GM18873 (cell line): Measurements from ENCODE around the gene SLC13A4.
"Not testable (repeated sequence)": the region's sequence is repeated elsewhere in the genome, so short reads cannot be mapped to it uniquely, and the experiment has no call there.

Experiments
- ATAC-seq: cut with Tn5 transposase; IDR thresholded peaks from one replicate; pipeline ENCODE4 v1.9.1; 2021; ENCODE audit warnings: mild to moderate bottlenecking, moderate library complexity, moderate number of reproducible peaks; ENCODE audit not compliant: unreplicated experiment, low FRiP score

The SLC13A4 gene

DNA sequence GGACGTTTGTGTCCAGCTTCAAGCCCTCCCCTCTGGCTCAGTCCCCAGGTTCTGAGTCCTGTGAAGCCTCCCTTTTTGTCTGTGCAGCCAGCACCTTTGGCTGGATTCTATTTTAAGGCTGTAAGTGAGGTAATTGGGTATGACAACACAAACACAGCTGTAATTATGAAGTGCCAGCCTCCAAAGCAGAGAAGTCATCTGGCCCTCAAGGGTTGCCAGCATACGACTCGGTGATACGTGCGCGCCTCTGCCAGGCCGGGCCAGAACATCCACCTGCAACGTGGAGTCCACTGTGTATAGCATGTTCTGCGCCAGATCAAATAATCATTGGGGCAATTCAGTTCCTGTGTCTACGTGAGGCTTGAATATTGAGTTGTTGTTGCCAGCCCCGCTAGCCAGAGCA lies 27.4 kb upstream of the SLC13A4 start:
- ATAC-seq, result no peak

DNA sequence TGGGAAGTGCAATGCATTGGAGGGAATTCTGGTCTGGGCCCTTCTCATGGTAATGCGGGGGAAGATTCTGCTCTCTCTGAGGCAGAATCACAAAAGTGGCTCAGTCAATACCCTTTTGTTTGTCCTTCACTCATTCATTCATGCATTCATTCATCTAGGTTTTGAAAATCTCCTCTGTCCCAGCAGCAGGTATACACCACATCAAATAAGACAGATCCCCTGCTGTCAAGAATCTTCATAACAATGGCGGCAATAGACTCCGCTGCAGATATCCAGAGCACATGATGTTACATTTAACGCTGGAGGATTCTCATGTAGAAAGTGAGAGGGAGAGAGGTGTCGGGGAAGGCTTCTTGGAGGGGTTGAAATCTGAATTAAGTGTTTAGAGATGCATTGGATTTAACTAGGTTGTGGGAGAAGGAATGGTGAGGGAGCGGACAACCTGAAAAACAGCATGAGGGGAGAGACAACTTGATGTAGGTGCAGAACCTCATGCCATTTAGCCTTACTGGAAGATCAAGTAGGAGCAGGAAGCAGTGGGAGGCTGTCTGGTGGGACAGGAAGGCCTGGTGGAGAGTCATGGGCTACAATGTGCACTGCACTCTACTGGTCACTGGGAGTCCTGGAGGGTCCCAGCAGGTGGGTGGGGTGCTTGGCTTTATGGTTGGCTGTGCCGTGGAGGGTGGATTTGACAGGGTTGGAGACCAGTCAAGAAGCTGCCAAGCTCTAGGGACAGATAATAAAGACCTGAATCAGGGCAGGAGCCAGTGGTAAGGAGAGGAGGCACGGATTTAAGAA lies 25.8 kb upstream of the SLC13A4 start:
- ATAC-seq, result no peak

- ATAC-seq, result no peak
Observed at GRCh38 chr7:135748770-135749169, 20.8 kb upstream of the SLC13A4 start, which contains the start of gene FAM180A. FAM180A (minus strand) TSS chr7:135748813; CDS start chr7:135748580, 233 bp downstream.

GRCh38 chr7:135747366-135747765 lies 19.4 kb upstream of the SLC13A4 start:
- ATAC-seq, result no peak

DNA sequence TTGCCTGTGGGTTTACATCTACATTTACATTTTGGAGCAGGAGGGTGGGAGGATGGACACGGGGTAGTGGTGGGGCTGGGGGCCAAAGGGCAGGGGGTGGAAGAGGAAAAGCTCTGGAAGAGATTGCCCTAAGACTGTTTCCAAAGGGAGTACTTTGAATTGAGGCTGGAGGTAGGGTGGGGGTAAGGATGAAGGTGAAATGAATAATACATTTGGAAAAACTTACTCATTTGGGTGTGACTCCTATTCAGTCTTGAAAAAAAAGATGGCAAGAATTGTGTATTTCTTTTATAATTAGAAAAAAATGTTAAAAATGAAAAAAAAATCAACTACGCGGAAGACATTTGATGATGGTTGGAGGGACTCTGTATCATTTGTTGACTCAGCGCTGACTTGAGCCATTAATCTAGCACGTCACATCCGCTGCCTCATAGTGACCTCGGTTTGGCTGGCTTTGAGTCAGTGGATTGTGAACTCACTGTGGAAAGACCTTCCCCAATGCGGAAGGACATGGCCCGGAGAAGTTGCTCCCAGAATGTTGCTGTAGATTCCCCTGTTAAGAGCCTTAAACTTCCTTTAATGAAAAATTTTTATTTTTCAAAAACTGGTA lies 17.8 kb upstream of the SLC13A4 start:
- no peak for ATAC-seq

DNA sequence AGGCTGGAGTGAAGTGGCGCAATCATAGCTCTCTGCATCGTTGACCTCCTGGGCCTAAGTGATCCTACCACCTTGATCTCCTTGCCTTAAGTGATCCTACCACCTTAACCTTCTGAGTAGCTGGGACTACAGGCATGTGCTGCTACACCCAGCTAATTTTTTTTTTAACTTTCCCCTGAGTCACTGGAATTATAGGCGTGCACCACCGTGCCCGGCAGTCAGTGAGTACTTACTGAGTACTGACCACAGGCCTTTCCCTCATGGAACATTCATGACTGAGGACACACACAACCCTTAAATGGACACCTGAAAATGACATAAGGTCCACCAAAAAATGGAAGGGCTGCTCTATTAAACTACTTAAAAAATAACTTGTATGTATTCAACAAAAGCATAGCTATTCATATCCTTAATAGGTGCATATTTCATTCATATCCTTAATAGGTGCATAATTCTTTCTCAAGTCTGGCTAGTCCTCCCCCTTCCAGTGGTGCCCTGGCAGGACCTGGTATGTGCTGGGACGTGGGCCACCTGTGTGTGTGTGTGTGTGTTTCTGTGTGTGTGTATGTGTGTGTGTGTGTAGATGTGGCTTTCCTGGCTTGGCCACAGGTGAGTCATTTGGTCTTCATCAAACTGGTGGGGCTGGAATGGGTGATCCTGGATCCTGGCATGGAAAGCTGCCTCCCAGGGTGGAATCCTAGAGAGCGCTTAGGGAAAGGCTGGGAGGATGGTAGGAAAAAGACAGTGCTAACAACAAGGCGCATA lies 17.1 kb upstream of the SLC13A4 start:
- ATAC-seq, result no peak

- no peak for ATAC-seq
Observed at GRCh38 chr7:135743907-135744731, 16.1 kb upstream of the SLC13A4 start.

DNA sequence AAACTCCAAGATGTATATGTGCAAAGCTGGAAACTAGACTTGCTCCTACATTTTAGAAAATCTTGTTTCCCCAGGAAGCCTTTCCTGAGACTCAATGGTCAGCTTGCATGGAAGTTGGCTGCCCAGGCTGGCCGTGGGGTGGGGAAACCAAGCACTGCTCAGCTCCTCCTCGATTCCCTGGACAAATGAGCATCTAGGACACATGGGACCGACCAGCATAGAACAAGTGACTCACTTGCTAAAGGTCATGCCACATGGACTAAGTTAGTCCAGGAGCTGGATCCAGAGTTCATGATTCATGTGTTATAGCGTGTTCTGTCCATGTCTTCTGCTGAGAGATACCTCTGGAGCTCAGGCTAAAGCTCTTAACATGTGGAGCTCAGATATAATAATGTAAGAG lies 14.4 kb upstream of the SLC13A4 start:
- ATAC-seq, result no peak

- ATAC-seq, result no peak
Observed at GRCh38 chr7:135741905-135742304, 13.9 kb upstream of the SLC13A4 start.

DNA sequence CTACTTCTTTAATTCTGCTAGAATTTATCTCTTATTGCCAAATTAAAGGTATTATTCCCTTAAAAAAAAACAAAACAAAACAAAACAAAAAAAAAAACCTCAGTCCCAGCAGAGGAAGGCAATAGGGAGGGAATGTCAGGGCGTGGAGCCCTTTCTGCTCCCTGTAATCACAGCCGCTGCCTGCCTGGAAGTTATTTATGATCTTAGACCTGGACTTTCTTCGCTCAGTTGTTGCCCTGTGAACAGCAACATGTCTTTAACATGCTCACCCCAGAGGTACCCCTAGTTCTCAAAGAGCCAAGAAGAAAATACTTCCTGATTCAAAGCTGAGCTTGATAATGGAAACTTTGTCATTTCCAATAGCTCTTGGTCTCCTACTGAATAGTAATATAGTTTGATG lies 12.9 kb upstream of the SLC13A4 start:
- no peak for ATAC-seq

DNA sequence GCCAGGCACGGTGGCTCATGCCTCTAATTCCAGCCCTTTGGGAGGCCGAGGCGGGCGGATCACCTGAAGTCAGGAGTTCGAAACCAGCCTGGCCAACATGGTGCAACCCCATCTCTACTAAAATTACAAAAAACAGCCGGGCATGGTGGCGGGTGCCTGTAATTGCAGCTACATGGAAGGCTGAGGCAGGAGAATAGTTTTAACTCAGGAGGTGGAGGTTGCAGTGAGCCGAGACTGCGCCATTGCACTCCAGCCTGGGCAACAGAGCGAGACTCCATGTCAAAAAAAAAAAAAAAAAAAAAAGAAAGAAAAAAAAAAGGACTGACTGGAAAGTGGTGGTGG lies 9.3 kb upstream of the SLC13A4 start:
- not testable (repeated sequence) for ATAC-seq

DNA sequence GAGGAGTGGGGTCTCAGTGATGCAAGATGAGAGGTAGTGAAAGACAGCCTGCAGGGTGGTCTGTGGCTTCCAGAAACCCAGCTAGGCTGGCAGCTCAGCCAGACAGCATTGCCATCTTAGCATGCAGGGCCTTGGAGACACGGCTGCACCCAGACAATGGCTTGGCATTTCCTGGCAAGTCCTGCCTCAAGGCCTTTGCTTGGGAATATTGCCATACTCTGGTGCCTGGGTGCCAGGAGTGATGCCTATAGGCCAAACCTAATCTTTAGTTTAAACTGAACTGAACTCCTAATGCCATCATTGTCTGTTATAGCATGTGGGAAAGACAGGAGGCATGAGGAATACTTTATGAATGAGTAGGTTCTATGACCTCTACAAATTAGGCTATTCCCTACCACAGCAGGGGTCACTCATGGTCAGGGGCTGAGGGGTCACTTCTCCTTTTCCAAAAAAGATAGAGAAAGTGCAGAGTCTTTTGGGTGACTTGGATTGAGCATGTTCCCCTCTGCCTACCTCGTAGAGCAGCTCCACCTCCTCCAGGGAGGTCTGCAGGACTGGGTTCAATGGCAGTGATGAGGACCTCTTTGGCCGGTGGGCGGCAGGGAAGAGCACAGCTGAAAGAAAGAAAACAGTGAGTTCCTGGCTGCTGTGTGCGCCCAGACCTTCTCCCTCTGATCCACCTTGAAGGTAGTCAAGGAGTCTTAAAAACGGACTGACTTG lies 8.8 kb upstream of the SLC13A4 start:
- no peak for ATAC-seq

GRCh38 chr7:135734343-135734689 lies 6.3 kb upstream of the SLC13A4 start:
- ATAC-seq, result no peak

GRCh38 chr7:135733603-135734342 lies 5.8 kb upstream of the SLC13A4 start:
- no peak for ATAC-seq

DNA sequence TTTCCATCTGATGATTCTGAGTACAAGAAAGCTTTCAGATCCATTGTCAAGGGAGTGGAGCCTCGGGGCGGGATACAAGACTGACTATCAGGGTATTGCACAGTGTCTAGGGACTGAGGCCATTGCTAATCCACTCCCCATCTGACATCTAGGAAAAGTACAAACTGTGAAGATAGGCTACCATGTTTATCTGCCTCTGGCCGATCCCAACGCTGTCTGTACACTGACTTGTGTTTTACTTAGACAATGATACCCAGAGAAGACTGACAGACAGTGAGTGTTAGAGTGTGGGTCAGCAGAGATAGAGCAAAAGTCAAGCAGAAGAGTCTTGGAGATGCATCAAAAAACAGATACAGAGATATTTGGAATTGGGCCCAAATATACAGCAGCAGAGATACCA lies 3.1 kb upstream of the SLC13A4 start:
- no peak for ATAC-seq

DNA sequence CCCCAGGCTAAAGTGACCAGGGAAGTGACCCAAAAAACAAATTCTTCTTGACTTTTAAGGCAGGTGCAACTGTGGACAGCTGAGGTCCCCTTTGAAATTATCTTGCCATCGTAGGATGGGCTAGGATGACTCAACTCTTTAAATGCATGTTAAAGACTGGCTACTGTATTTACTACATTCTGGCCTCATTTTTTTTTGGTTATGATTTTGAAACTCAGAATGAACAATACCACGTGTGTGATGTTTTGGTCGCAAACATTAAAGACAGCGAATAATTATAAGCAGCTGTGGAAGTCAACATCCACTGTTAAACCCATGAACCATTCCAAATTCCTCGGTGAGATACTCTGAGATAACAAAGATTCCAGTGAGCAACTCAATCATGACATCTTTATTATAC lies 1.2 kb upstream of the SLC13A4 start:
- ATAC-seq, result no peak

- no peak for ATAC-seq
Observed at GRCh38 chr7:135726911-135727673, 894 bp downstream of the SLC13A4 start.

GRCh38 chr7:135726276-135726788 lies 1.7 kb downstream of the SLC13A4 start:
- no peak for ATAC-seq
